GM12801 (cell line): ENCODE data around the gene EMC1.

Experiments used
- TF ChIP-seq, protein P1 (sequence below): IDR thresholded peaks from one replicate; pipeline ENCODE4 v1.5.1; 2011; ENCODE audit warnings: control low read depth; ENCODE audit not compliant: insufficient read length; ENCODE audit errors: extremely low read depth

EMC1 gene

DNA sequence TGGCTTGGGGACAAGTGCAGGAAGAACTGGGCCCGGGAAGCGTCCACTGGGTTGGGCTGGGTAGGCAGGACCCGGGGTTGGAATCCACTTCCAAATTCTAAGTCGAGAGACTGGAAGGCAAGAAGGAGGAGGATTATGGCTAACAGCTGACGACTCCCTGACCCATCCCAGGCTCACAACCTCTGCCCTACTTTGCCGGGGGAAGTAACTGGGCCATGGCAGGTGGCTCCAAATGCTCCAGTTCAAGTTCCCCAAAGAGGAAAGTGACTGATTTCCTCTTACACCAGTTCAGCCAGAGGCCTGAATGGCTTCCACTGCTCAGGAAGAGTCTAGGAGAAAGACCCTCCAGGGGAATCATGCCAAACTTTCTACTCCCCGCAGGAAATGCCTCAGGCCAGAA lies 11.4 kb downstream of the EMC1 start:
- TF ChIP-seq, protein P1, sequence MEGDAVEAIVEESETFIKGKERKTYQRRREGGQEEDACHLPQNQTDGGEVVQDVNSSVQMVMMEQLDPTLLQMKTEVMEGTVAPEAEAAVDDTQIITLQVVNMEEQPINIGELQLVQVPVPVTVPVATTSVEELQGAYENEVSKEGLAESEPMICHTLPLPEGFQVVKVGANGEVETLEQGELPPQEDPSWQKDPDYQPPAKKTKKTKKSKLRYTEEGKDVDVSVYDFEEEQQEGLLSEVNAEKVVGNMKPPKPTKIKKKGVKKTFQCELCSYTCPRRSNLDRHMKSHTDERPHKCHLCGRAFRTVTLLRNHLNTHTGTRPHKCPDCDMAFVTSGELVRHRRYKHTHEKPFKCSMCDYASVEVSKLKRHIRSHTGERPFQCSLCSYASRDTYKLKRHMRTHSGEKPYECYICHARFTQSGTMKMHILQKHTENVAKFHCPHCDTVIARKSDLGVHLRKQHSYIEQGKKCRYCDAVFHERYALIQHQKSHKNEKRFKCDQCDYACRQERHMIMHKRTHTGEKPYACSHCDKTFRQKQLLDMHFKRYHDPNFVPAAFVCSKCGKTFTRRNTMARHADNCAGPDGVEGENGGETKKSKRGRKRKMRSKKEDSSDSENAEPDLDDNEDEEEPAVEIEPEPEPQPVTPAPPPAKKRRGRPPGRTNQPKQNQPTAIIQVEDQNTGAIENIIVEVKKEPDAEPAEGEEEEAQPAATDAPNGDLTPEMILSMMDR: no peak

DNA sequence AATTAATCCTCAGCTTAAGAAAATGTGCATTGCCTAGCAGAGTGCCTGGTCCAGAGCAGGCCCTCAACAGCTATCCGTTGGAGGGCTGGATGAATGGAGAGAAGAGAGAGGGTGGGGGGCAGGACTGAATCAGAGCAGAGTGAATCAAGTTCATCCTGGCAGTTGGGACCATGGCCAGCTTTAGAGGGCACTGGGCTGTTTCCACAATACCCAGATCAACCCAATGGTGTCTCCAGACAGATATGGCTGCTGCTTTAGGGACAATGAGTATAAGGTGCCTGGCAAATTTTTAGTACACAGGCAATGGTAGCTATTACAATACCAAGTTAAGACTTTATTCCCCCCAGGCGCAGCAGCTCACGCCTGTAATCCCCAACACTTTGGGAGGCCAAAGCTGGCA lies 17.1 kb downstream of the EMC1 start:
- TF ChIP-seq, protein P1: no peak

DNA sequence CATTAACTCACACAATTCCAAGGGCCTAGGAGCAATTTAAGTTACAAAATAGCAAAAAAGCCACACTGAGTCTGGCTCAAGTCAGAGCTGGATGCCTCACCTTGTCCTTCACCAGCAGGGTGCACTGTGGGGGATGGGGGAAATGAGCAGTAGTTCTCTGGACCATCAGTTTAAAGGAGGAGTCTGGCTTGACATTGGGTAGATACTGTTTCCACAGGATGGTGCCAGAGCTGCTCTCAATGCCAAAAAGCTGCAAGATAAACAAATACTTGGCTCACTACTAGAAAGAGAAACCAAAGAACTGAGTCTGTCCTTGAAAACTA lies 18.8 kb downstream of the EMC1 start:
- TF ChIP-seq, protein P1: no peak

DNA sequence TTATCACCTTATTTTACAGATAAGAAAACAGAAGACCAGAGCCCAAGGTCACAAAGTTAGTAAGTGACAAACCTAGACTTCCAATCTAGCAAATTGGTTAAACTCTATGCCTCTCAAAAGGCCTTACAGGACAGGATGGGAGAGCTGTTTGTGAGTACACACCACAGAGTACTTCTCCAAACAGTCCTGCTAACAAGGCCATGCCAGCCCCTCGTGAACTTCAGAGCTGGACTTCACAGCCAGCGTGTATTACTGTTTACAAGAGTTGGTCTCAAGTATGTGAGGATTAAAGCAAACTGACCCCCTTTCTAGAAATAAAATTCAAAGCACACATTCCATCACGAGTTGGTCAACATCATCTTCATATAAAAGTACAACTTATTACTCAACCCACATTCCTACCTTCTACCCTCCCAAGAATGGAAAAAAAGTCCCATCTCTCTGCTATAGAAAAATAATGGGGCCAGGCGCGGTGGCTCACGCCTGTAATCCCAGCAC lies 21.4 kb downstream of the EMC1 start:
- TF ChIP-seq, protein P1: no peak

DNA sequence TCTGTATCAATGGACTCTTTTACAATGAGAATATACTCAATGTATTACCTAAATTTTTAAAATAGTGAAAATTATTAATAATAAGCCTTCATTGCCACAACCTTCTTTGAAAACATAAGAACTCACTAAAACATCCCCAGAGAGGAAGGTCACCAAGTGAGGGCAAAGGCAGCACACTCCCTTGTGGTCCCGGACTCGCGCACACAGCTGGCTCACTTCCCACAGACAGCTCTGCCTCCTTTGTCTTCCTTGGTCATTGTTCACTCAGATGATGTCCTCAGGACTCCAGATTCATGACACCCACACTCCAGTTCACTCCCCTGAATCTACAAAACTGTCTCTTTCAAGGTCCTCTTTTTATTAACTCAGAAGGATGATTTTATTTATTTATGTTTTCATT lies 22.1 kb downstream of the EMC1 start:
- TF ChIP-seq, protein P1: no peak

DNA sequence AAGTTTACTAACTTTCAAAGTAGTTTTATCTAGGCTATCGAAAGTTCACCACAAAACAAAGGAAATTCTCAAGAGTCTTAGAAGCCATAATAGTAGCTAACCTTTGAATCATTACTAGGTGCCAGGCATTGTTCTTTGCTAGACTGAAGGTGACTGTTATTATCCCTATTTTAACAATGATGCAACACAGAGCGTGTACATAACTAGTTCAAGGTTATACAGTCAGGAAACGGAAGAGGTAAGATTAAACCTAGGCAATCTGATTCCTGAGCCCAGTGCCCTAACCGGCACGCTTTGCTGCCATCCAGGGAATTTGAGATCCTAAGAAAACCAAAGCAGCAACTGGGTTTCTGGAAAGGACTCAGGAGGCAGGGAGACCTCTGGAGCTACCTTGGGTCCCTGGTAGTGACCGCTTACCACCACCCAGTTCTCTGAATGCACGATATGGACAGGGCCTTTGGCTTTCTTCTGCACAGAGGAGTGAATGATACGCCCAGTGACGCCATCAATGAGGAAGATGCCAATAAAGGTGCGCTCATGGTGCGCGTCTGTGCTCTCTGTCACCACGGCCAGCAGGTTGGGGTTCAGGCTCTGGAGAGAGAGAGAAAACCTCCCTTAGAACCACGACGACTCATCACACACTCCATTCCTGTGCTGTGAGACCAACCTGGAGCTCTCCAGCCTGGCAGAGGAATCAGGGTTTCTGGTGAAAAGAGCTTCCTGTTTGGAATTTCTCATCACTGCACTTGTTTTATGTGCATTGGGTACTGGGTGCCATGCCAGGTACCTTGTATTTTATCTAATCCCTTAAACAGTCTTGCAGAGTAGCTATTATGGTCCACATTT lies 28.1 kb downstream of the EMC1 start:
- TF ChIP-seq, protein P1: no peak

DNA sequence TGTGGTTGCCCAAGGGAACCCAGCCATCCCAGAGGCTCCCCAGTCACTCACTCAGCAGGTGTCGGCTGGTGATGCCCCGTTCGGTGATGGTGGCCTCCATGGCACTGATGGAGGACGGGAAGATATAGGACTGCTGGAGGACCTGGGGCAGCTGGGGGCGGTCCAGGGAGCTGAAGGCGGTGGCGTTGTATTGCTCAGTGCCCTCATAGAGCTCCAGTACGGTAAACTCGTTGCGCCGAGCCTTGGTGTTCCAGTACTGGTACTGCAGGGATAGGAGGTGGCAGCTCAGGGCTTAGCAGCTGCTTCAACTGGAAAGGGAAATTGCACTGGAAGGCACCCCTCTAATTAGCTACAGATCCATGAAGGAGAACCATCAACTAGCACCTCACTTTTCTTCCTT lies 28.8 kb downstream of the EMC1 start:
- TF ChIP-seq, protein P1: no peak
